Measurements from ENCODE around the gene LAMTOR1.

Gene LAMTOR1

DNA sequence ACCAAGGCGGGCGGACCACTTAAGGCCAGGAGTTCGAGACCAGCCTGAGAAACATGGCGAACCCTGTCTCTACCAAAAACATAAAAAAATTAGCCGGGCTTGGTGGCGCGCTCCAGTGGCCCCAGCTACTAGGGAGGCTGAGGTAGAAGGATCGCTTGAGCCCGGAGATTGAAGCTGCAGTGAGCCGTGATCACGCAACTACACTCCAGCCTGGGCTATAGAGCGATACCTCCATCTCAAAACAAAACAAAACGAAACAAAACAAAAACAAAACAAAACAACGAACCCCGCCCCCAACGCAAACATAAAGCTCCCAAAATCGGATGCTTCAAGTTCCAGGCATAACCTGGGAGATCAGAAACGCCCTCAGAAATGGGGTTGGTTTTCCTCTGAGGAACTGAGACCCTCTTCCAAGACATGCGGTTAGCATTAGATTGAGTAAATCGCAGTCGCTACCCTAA is 21.9 kb downstream of the LAMTOR1 start:
- ATAC-seq: no peak
- DNase-seq: no peak

GRCh38 chr11:72080326-72081183 is 22.5 kb downstream of the LAMTOR1 start, which contains the start of the genes LRRC51 and NUMA1:
Gene LRRC51, plus strand, starts transcription at chr11:72080850. Its CDS starts 8,234 bp downstream, at chr11:72089084.
Gene NUMA1, minus strand, starts transcription at chr11:72080542. Its CDS starts 44,599 bp downstream, at chr11:72035943.
- ATAC-seq: peak; percentile 96
- peak; percentile 98 for DNase-seq

- ATAC-seq: no peak
- no peak for DNase-seq
These were observed 23.2 kb downstream of the LAMTOR1 start for GRCh38 chr11:72079819-72080325.

DNA sequence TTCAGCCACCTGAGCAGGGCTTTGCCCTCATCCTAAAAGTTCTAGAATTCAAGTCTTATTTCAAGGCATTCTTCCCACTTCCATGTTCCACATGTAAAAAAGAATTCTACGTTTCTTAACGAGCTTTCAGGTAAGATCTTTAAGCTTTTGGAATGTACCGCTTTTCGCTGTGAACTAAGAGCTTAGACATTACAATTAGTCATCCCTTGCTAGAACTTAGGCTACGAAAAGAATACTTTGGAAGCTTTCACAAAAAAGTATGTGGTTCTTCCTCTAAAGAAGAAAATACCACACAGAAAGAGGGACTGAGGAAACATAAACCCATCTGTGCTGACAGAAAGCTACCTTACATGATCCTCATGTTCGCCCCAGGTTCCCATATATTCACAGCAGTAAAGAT is 24.6 kb downstream of the LAMTOR1 start:
- no peak for ATAC-seq
- DNase-seq: no peak

- DNase-seq: no peak
These were observed 27.3 kb downstream of the LAMTOR1 start for GRCh38 chr11:72075756-72076155.

GRCh38 chr11:72075109-72075508 is 28.0 kb downstream of the LAMTOR1 start:
- DNase-seq: no peak
- ATAC-seq: no peak

More at GRCh38 chr11:72075756-72076155, 27.3 kb downstream of the LAMTOR1 start:
- no peak for ATAC-seq

GRCh38 chr11:72072348-72072747 is 30.7 kb downstream of the LAMTOR1 start:
- ATAC-seq: peak; percentile 65
- no peak for DNase-seq

GRCh38 chr11:72070491-72070890 is 32.6 kb downstream of the LAMTOR1 start:
- no peak for ATAC-seq
- no peak for DNase-seq

GRCh38 chr11:72069787-72070251 is 33.3 kb downstream of the LAMTOR1 start:
- DNase-seq (peak; percentile 20), ATAC-seq (peak; percentile 43)

- ATAC-seq (no peak), DNase-seq (no peak)
These were observed 33.9 kb downstream of the LAMTOR1 start for GRCh38 chr11:72069200-72069599.

DNA sequence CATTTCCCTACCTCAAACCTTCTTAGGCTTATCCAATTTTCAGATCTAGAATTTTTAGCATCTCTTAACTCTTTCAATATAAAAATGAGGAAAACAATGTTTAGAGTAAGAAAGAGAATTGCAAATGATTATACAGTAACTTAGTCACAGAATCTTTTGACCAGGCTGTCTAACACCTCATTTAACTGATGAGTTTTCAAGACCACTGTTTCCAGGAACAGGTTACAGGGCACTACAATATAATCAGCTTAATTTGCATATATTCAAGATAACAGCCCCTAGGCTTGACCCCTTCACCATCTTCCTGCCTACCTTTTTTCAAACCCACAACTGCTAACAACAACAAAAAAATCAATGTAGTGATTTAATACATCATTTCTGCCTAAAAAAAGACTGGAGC is 35.4 kb downstream of the LAMTOR1 start:
- no peak for DNase-seq
- ATAC-seq: no peak

GRCh38 chr11:72067266-72067665 is 35.8 kb downstream of the LAMTOR1 start:
- no peak for DNase-seq
- no peak for ATAC-seq

GRCh38 chr11:72066855-72067254 is 36.2 kb downstream of the LAMTOR1 start:
- DNase-seq: no peak
- no peak for ATAC-seq

DNA sequence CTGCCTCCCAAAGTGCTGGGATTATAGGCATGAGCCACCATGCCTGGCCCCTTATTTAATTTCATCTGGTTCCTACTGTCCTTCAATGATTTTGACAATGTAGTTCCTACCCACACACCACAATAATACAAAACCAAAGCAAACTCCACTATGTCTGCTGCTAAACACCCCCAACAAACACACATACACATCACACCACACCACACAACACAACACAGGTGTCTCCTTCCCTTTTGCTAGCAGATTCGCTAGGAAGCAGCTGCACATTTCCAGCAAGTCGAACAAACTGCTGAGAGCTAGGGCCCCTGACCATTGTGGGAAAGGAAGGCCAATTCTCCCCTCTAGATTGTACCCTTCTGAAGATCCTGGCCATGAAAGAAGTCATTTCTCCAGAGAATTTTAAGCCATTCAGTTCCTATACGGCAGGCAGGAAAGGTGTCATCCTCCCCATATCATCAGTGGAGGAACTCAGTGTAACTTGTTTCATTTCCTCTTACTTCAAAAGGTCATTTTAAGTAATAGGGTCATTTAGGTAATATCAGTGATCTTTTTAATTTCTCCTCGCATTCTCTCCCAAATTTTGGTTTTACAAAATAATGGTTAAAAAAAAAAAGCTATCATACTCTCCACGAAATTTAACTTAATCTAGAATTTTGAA is 41.2 kb downstream of the LAMTOR1 start:
- ATAC-seq: no peak
- DNase-seq: no peak

- no peak for ATAC-seq
- no peak for DNase-seq
These were observed 44.6 kb downstream of the LAMTOR1 start for GRCh38 chr11:72058416-72059034.

DNA sequence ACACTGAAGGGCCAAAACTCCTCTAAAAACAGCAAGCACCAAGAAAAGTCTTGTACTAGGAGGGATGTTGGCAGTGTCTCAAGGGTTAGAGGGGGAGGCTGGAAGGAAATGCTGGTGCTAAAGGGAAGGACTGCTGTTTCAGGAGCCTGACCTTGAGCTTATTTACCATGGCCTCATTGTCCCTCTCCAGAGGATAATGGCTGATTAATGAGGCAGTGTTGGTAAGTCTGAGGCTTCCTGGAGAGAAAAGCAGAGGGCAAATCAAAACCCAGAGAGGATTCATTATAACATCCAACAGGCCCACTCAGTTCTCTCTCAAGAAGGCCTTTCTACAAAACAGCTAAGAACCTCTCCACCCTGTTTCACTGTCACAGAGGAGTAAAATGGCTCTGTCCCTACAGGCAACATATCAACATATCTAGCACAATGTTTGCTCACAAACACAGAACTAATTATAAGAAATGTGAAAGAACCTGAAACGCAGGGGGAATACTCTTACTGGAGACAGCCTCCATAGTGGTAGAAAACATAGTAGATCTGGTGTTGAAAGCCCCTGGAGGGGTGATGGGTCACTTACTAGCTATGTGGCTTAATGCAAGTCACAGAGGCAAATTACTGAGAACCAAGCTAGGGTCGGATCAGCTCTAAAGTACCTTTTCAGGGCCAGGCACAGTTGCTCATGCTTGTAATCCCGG is 54.2 kb downstream of the LAMTOR1 start:
- ATAC-seq (no peak), DNase-seq (no peak)
